ENCODE data around the gene HEATR5A. TPM values are rescaled to one million over a fixed set of nuclear protein-coding genes. Genes with fewer than 3 reads are reported as not detected.
"Not testable (repeated sequence)": the region's sequence is repeated elsewhere in the genome, so short reads cannot be mapped to it uniquely, and the experiment has no call there.

Gene HEATR5A
- total RNA-seq, 1 donor from 2014 or later: 57.7 TPM

GRCh38 chr14:31323419-31323818 is 96.9 kb downstream of the HEATR5A start:
- Mint-ChIP-seq H3K27ac (ENCODE audit: unreplicated experiment) (no peak overlapping the region), H3K27me3 (ENCODE audit: low read depth) (no peaks in the 10 kb centered on the region)
- TF ChIP-seq CTCF (IDR thresholded peaks at IDR 0.05): no peak

GRCh38 chr14:31320922-31321766 is 99.2 kb downstream of the HEATR5A start:
- Mint-ChIP-seq H3K4me1 (ENCODE audit: low read depth) (peaks cover 4% of the 10 kb centered on the region), H3K9me3 (ENCODE audit: low read depth) (no peaks in the 10 kb centered on the region), H3K4me3 (ENCODE audit: unreplicated experiment) (no peak overlapping the region), H3K27ac (ENCODE audit: unreplicated experiment) (no peak overlapping the region), H3K36me3 (ENCODE audit: low read depth) (peaks cover 20% of the 10 kb centered on the region), H3K27me3 (ENCODE audit: low read depth) (no peaks in the 10 kb centered on the region)
- DNase-seq (ENCODE audit: low spot score): no peak
- TF ChIP-seq CTCF (IDR thresholded peaks at IDR 0.05): no peak

More at GRCh38 chr14:31323419-31323818, 96.9 kb downstream of the HEATR5A start:
- no peak for DNase-seq (ENCODE audit: low spot score)
- Mint-ChIP-seq H3K4me1 (ENCODE audit: low read depth) (peaks cover 4% of the 10 kb centered on the region), H3K4me3 (ENCODE audit: unreplicated experiment) (no peak overlapping the region), H3K9me3 (ENCODE audit: low read depth) (no peaks in the 10 kb centered on the region), H3K36me3 (ENCODE audit: low read depth) (peaks cover 20% of the 10 kb centered on the region)

GRCh38 chr14:31320216-31320615 is 100.1 kb downstream of the HEATR5A start:
- no peak overlapping the region for H3K27ac Mint-ChIP-seq (ENCODE audit: unreplicated experiment)
- H3K4me1 Mint-ChIP-seq (ENCODE audit: low read depth): peaks cover 4% of the 10 kb centered on the region
- no peaks in the 10 kb centered on the region for H3K9me3 Mint-ChIP-seq (ENCODE audit: low read depth)

GRCh38 chr14:31319701-31320100 is 100.6 kb downstream of the HEATR5A start:
- peaks cover 2% of the 10 kb centered on the region for H3K4me1 Mint-ChIP-seq (ENCODE audit: low read depth)
- no peak overlapping the region for H3K4me3 Mint-ChIP-seq (ENCODE audit: unreplicated experiment)
- no peaks in the 10 kb centered on the region for H3K9me3 Mint-ChIP-seq (ENCODE audit: low read depth)
- H3K27ac Mint-ChIP-seq (ENCODE audit: unreplicated experiment): no peak overlapping the region
- peaks cover 24% of the 10 kb centered on the region for H3K36me3 Mint-ChIP-seq (ENCODE audit: low read depth)
- H3K27me3 Mint-ChIP-seq (ENCODE audit: low read depth): no peaks in the 10 kb centered on the region
- TF ChIP-seq CTCF (IDR thresholded peaks at IDR 0.05): no peak
- DNase-seq (ENCODE audit: low spot score): no peak

More at GRCh38 chr14:31320216-31320615, 100.1 kb downstream of the HEATR5A start:
- no peak overlapping the region for H3K4me3 Mint-ChIP-seq (ENCODE audit: unreplicated experiment)
- DNase-seq (ENCODE audit: low spot score): no peak
- no peaks in the 10 kb centered on the region for H3K27me3 Mint-ChIP-seq (ENCODE audit: low read depth)
- peaks cover 22% of the 10 kb centered on the region for H3K36me3 Mint-ChIP-seq (ENCODE audit: low read depth)
- TF ChIP-seq CTCF (IDR thresholded peaks at IDR 0.05): no peak

- H3K36me3 Mint-ChIP-seq (ENCODE audit: low read depth): peaks cover 17% of the 10 kb centered on the region
Measured at GRCh38 chr14:31312934-31313333, 107.4 kb downstream of the HEATR5A start.

GRCh38 chr14:31312370-31312769 is 108.0 kb downstream of the HEATR5A start:
- peaks cover 20% of the 10 kb centered on the region for H3K36me3 Mint-ChIP-seq (ENCODE audit: low read depth)
- DNase-seq (ENCODE audit: low spot score); H3K27me3 Mint-ChIP-seq (ENCODE audit: low read depth); H3K4me1 Mint-ChIP-seq (ENCODE audit: low read depth); H3K9me3 Mint-ChIP-seq (ENCODE audit: low read depth); H3K4me3 Mint-ChIP-seq (ENCODE audit: unreplicated experiment); H3K27ac Mint-ChIP-seq (ENCODE audit: unreplicated experiment): not testable (repeated sequence)

More at GRCh38 chr14:31312934-31313333, 107.4 kb downstream of the HEATR5A start:
- Mint-ChIP-seq H3K4me3 (ENCODE audit: unreplicated experiment) (no peak overlapping the region), H3K9me3 (ENCODE audit: low read depth) (no peaks in the 10 kb centered on the region), H3K27ac (ENCODE audit: unreplicated experiment) (no peak overlapping the region), H3K27me3 (ENCODE audit: low read depth) (no peaks in the 10 kb centered on the region), H3K4me1 (ENCODE audit: low read depth) (no peaks in the 10 kb centered on the region)
- DNase-seq (ENCODE audit: low spot score): no peak
- TF ChIP-seq CTCF (IDR thresholded peaks at IDR 0.05): no peak

All from chondrocyte (in vitro differentiated cells).